Mesendoderm (in vitro differentiated cells): Measurements from ENCODE around the gene ABHD17C.
"Not testable (repeated sequence)": the region's sequence is repeated elsewhere in the genome, so short reads cannot be mapped to it uniquely, and the experiment has no call there.

Experiments used
- DNase-seq: peaks from one replicate; pipeline ENCODE4 v3.0.0; 2013
- H2AK5ac ChIP-seq: 2 replicates; pipeline ENCODE4 v1.6.1; 2013; ENCODE audit warnings: low read length, inconsistent platforms
- H2BK120ac ChIP-seq: 2 replicates; pipeline ENCODE4 v1.6.1; 2013; ENCODE audit warnings: low read depth, mild to moderate bottlenecking, low read length, moderate library complexity, mixed read lengths
- H2BK15ac ChIP-seq: replicated peaks from 2 replicates; pipeline ENCODE4 v1.6.1; 2013; ENCODE audit warnings: low read depth, mild to moderate bottlenecking, moderate library complexity
- H2BK5ac ChIP-seq: 2 replicates; pipeline ENCODE4 v1.6.1; 2013; ENCODE audit warnings: low read length, inconsistent platforms
- H3K18ac ChIP-seq: 2 replicates; pipeline ENCODE4 v1.6.1; 2013; ENCODE audit warnings: mild to moderate bottlenecking, low read length, mixed read lengths
- H3K23ac ChIP-seq: one replicate; pipeline ENCODE4 v1.6.1; 2013; ENCODE audit warnings: low read length
- H3K27ac ChIP-seq: 2 replicates; pipeline ENCODE4 v1.5.1; 2013; ENCODE audit warnings: low read depth, mild to moderate bottlenecking, inconsistent platforms, low read length, moderate library complexity
- H3K27me3 ChIP-seq: 2 replicates; pipeline ENCODE4 v1.6.1; 2013; ENCODE audit warnings: low read length, control low read depth, mild to moderate bottlenecking, inconsistent platforms; ENCODE audit not compliant: insufficient read depth, poor library complexity
- H3K36me3 ChIP-seq: 2 replicates; pipeline ENCODE4 v1.6.1; 2013; ENCODE audit warnings: low read length, inconsistent platforms; ENCODE audit not compliant: control insufficient read depth, insufficient read depth
- H3K4ac ChIP-seq: one replicate; pipeline ENCODE4 v1.6.1; 2013; ENCODE audit warnings: low read depth, mild to moderate bottlenecking, low read length, moderate library complexity
- H3K4me1 ChIP-seq: 2 replicates; pipeline ENCODE4 v1.6.1; 2013; ENCODE audit warnings: low read depth, low read length, inconsistent platforms; ENCODE audit not compliant: control insufficient read depth
- H3K4me2 ChIP-seq: 2 replicates; pipeline ENCODE4 v1.6.1; 2013; ENCODE audit warnings: low read length
- H3K4me3 ChIP-seq: 2 replicates; pipeline ENCODE4 v1.5.1; 2013; ENCODE audit warnings: mild to moderate bottlenecking, low read length
- H3K56ac ChIP-seq: one replicate; pipeline ENCODE4 v1.6.1; 2013; ENCODE audit warnings: low read length
- H3K79me1 ChIP-seq: 2 replicates; pipeline ENCODE4 v1.6.1; 2013; ENCODE audit warnings: low read length, inconsistent platforms
- H3K79me2 ChIP-seq: 2 replicates; pipeline ENCODE4 v1.6.1; 2013; ENCODE audit warnings: mild to moderate bottlenecking, low read length; ENCODE audit not compliant: control insufficient read depth, insufficient read depth
- H3K9ac ChIP-seq: 2 replicates; pipeline ENCODE4 v1.6.1; 2013; ENCODE audit warnings: low read length, inconsistent platforms
- H4K5ac ChIP-seq: one replicate; pipeline ENCODE4 v1.6.1; 2013; ENCODE audit warnings: low read length
- H4K8ac ChIP-seq: one replicate; pipeline ENCODE4 v1.6.1; 2013; ENCODE audit warnings: low read depth, mild to moderate bottlenecking, control low read depth, low read length, moderate library complexity
- WGBS: extraction: QIAGEN DNeasy Blood & Tissue Kit; methylation state at CpG from one replicate; pipeline ENCODE4 v1.1.7; 2013; ENCODE audit warnings: low lambda C conversion rate, missing lambda C conversion rate; ENCODE audit not compliant: insufficient coverage; ENCODE audit errors: extremely low coverage; 5-methylcytosine and 5-hydroxymethylcytosine counted together

Gene ABHD17C

GRCh38 chr15:80758130-80758745 lies 63.1 kb downstream of the ABHD17C start:
- WGBS = no CpG with 5 or more reads among the region's 6 CpGs
- H4K8ac ChIP-seq = no peak overlapping the region
- H3K4me1 ChIP-seq = peaks cover 3% of the 10 kb centered on the region
- H3K27me3 ChIP-seq = no peaks in the 10 kb centered on the region
- H3K79me2 ChIP-seq = no peaks in the 10 kb centered on the region
- no peak overlapping the region for H3K4me3 ChIP-seq
- no peak overlapping the region for H3K9ac ChIP-seq
- no peak overlapping the region for H4K5ac ChIP-seq
- no peaks in the 10 kb centered on the region for H3K79me1 ChIP-seq
- H2AK5ac ChIP-seq = no peak overlapping the region
- no peak overlapping the region for H3K18ac ChIP-seq
- no peak for DNase-seq
- no peak overlapping the region for H3K4ac ChIP-seq
- H3K4me2 ChIP-seq = no peak overlapping the region
- H2BK15ac ChIP-seq = no peak overlapping the region
- no peak overlapping the region for H2BK120ac ChIP-seq
- no peak overlapping the region for H3K23ac ChIP-seq
- H3K56ac ChIP-seq = no peak overlapping the region
- H3K27ac ChIP-seq = no peak overlapping the region
- H3K36me3 ChIP-seq = no peaks in the 10 kb centered on the region
- H2BK5ac ChIP-seq = no peak overlapping the region

- DNase-seq = no peak
- no peak overlapping the region for H2AK5ac ChIP-seq
- H3K18ac ChIP-seq = no peak overlapping the region
- H3K4me1 ChIP-seq = peaks cover under 1% of the 10 kb centered on the region
- H3K56ac ChIP-seq = no peak overlapping the region
- H3K79me1 ChIP-seq = no peaks in the 10 kb centered on the region
- H3K4me3 ChIP-seq = no peak overlapping the region
- H2BK5ac ChIP-seq = no peak overlapping the region
- no peaks in the 10 kb centered on the region for H3K36me3 ChIP-seq
- no peak overlapping the region for H3K23ac ChIP-seq
- no peak overlapping the region for H3K27ac ChIP-seq
- no peak overlapping the region for H4K8ac ChIP-seq
- H2BK120ac ChIP-seq = no peak overlapping the region
- H3K4me2 ChIP-seq = no peak overlapping the region
- no peaks in the 10 kb centered on the region for H3K79me2 ChIP-seq
- H3K9ac ChIP-seq = no peak overlapping the region
- H4K5ac ChIP-seq = no peak overlapping the region
- WGBS = no CpG with 5 or more reads among the region's 4 CpGs
- H3K4ac ChIP-seq = no peak overlapping the region
- no peaks in the 10 kb centered on the region for H3K27me3 ChIP-seq
- no peak overlapping the region for H2BK15ac ChIP-seq
These were observed 65.8 kb downstream of the ABHD17C start for GRCh38 chr15:80760960-80761359.

- Histone ChIP-seq H4K5ac (no peak overlapping the region), H3K4ac (no peak overlapping the region), H3K27me3 (no peaks in the 10 kb centered on the region), H2BK15ac (no peak overlapping the region), H3K4me2 (no peak overlapping the region), H3K18ac (no peak overlapping the region), H3K4me1 (no peaks in the 10 kb centered on the region), H3K23ac (no peak overlapping the region), H3K56ac (no peak overlapping the region), H2BK120ac (no peak overlapping the region), H4K8ac (no peak overlapping the region), H3K79me1 (no peaks in the 10 kb centered on the region), H3K79me2 (no peaks in the 10 kb centered on the region), H3K36me3 (no peaks in the 10 kb centered on the region), H3K27ac (no peak overlapping the region), H2AK5ac (no peak overlapping the region), H3K4me3 (no peak overlapping the region), H2BK5ac (no peak overlapping the region), H3K9ac (no peak overlapping the region)
- no CpG with 5 or more reads among the region's 6 CpGs for WGBS
- no peak for DNase-seq
These were observed 66.6 kb downstream of the ABHD17C start for GRCh38 chr15:80761754-80762153.

GRCh38 chr15:80763235-80763634 lies 68.1 kb downstream of the ABHD17C start:
- H3K56ac ChIP-seq, H4K5ac ChIP-seq, H2BK15ac ChIP-seq, H2AK5ac ChIP-seq, H3K27me3 ChIP-seq, H3K79me2 ChIP-seq, H3K4me2 ChIP-seq, H4K8ac ChIP-seq, H3K9ac ChIP-seq, H2BK5ac ChIP-seq, H3K18ac ChIP-seq, H3K4me3 ChIP-seq, H3K27ac ChIP-seq, H3K36me3 ChIP-seq, DNase-seq, H3K4ac ChIP-seq, H3K4me1 ChIP-seq, H3K23ac ChIP-seq, H3K79me1 ChIP-seq, H2BK120ac ChIP-seq: not testable (repeated sequence)
- WGBS = no CpG with 5 or more reads among the region's 3 CpGs

- no peak overlapping the region for H3K4ac ChIP-seq
- H4K8ac ChIP-seq = no peak overlapping the region
- no peaks in the 10 kb centered on the region for H3K36me3 ChIP-seq
- no peak overlapping the region for H3K23ac ChIP-seq
- H2BK15ac ChIP-seq = no peak overlapping the region
- H3K4me2 ChIP-seq = no peak overlapping the region
- no peak overlapping the region for H2AK5ac ChIP-seq
- H3K79me2 ChIP-seq = no peaks in the 10 kb centered on the region
- H3K4me1 ChIP-seq = no peaks in the 10 kb centered on the region
- no peak overlapping the region for H3K56ac ChIP-seq
- no peak overlapping the region for H3K4me3 ChIP-seq
- H3K27me3 ChIP-seq = no peaks in the 10 kb centered on the region
- WGBS = no CpG with 5 or more reads among the region's 3 CpGs
- H3K9ac ChIP-seq = no peak overlapping the region
- H3K18ac ChIP-seq = no peak overlapping the region
- no peak overlapping the region for H3K27ac ChIP-seq
- H2BK120ac ChIP-seq = no peak overlapping the region
- no peak overlapping the region for H4K5ac ChIP-seq
- H3K79me1 ChIP-seq = no peaks in the 10 kb centered on the region
- DNase-seq = no peak
- no peak overlapping the region for H2BK5ac ChIP-seq
These were observed 69.4 kb downstream of the ABHD17C start for GRCh38 chr15:80764535-80764934.

- H2BK15ac ChIP-seq = no peak overlapping the region
- no peaks in the 10 kb centered on the region for H3K4me1 ChIP-seq
- WGBS = no CpG with 5 or more reads among the region's 3 CpGs
- H3K23ac ChIP-seq = no peak overlapping the region
- no peaks in the 10 kb centered on the region for H3K36me3 ChIP-seq
- no peak overlapping the region for H3K4me2 ChIP-seq
- H3K79me1 ChIP-seq = no peaks in the 10 kb centered on the region
- no peak overlapping the region for H4K8ac ChIP-seq
- H3K4ac ChIP-seq = no peak overlapping the region
- no peak overlapping the region for H2BK120ac ChIP-seq
- no peaks in the 10 kb centered on the region for H3K79me2 ChIP-seq
- H3K27ac ChIP-seq = no peak overlapping the region
- no peak overlapping the region for H3K18ac ChIP-seq
- no peak overlapping the region for H3K4me3 ChIP-seq
- no peak overlapping the region for H2AK5ac ChIP-seq
- DNase-seq = no peak
- H3K56ac ChIP-seq = no peak overlapping the region
- H3K27me3 ChIP-seq = no peaks in the 10 kb centered on the region
- no peak overlapping the region for H2BK5ac ChIP-seq
- H3K9ac ChIP-seq = no peak overlapping the region
- no peak overlapping the region for H4K5ac ChIP-seq
These were observed 71.2 kb downstream of the ABHD17C start for GRCh38 chr15:80766275-80766674.
